Body of pancreas (tissue), 4 donors: ENCODE measurements around the gene DYSF. TPM values are rescaled to one million over a fixed set of nuclear protein-coding genes. Genes with fewer than 3 reads are reported as not detected.

Experiments
- ATAC-seq: fragments of 150-250 bp; one replicate; pipeline ENCODE4 v1.9.1; 2016
- DNase-seq, 4 donors: peaks; one replicate each; pipeline ENCODE4 v3.0.0-alpha.2; 2019
- H3K27ac ChIP-seq, 4 donors: fragments of 200-600 bp; sonication (generic); 1 replicate in 3 of 4; 2 replicates in 1 of 4; pipeline versions ENCODE4 v1.5.1 to v1.6.1; 2016 to 2019; ENCODE audit warnings: mild to moderate bottlenecking in 1 of 4, mixed read lengths in 1 of 4, moderate library complexity in 1 of 4
- H3K27me3 ChIP-seq, 2 donors: fragments of 200-600 bp; sonication (generic); one replicate each; pipeline ENCODE4 v1.6.0; 2016; ENCODE audit warnings: mild to moderate bottlenecking in 1 of 2
- H3K36me3 ChIP-seq, 2 donors: fragments of 200-600 bp; sonication (generic); replicated peaks in 1 of 2; 2 replicates each; pipeline ENCODE4 v1.5.1; 2016; ENCODE audit warnings: low read depth in 2 of 2; ENCODE audit not compliant: insufficient read depth in 1 of 2
- H3K4me1 ChIP-seq: fragments of 200-600 bp; sonication (generic); one replicate; pipeline ENCODE4 v1.6.0; 2016
- H3K4me3 ChIP-seq, 2 donors: fragments of 200-600 bp; sonication (generic); 1 replicate in 1 of 2; 2 replicates in 1 of 2; pipeline ENCODE4 v1.5.1; 2016 to 2019
- H3K9me3 ChIP-seq, 3 donors: fragments of 200-600 bp; sonication (generic); 1 replicate in 2 of 3; 2 replicates in 1 of 3; pipeline ENCODE4 v1.5.1; 2016
- CTCF ChIP-seq, 7 experiments: fragments of 450-650 bp in 4 of 7; fragments of 200-600 bp in 3 of 7; sonication (generic) in 3 of 7; IDR thresholded peaks; one replicate each; pipeline ENCODE4 v1.5.1; 2016 to 2019; ENCODE audit warnings: antibody characterized with exemption in 7 of 7
- POLR2A ChIP-seq, 3 donors: fragments of 450-650 bp; IDR thresholded peaks; one replicate each; pipeline ENCODE4 v1.6.1; 2016; ENCODE audit warnings: antibody characterized with exemption in 3 of 3, mild to moderate bottlenecking in 2 of 3
- WGBS, 2 donors: methylation state at CpG; one replicate each; pipeline ENCODE4 v1.1.5; 2017; 5-methylcytosine and 5-hydroxymethylcytosine counted together
- intact Hi-C: fragments of 100-400 bp; cut with DNase I; formaldehyde crosslinking; loops from one replicate; pipeline ENCODE4 v1.15.1; 2023
- total RNA-seq, 2 donors: library from RNA; depleted of rRNA; stranded (reverse); fragments of >200 nt; gene quantifications; one replicate each; pipeline ENCODE4 v1.1.0, GENCODE V29; 2016

The DYSF gene
- total RNA-seq, 2 donors from 2014 or later: 3.1 to 10.9 TPM

- H3K36me3 ChIP-seq: no peaks in the 10 kb centered on the region
- no peaks in the 10 kb centered on the region for H3K4me1 ChIP-seq
- no peak overlapping the region for H3K27ac ChIP-seq
- H3K9me3 ChIP-seq: no peaks in the 10 kb centered on the region
- TF ChIP-seq POLR2A (IDR thresholded peaks at IDR 0.05) (no peak), CTCF (IDR thresholded peaks at IDR 0.05) (no peak)
- ATAC-seq (no peak), DNase-seq (no peak)
- no peaks in the 10 kb centered on the region for H3K27me3 ChIP-seq
- intact Hi-C loops: no loop called here
- WGBS, 2 donors: 96 to 100% methylated on average over 1 of the region's 1 CpG
- no peak overlapping the region for H3K4me3 ChIP-seq
Observed at GRCh38 chr2:71683666-71684065, 230.3 kb downstream of the DYSF start.

- DNase-seq: peak in 1 of 4 donors; percentile 2
- no peaks in the 10 kb centered on the region for H3K36me3 ChIP-seq
Observed at GRCh38 chr2:71684226-71685072, 231.1 kb downstream of the DYSF start.

DNA sequence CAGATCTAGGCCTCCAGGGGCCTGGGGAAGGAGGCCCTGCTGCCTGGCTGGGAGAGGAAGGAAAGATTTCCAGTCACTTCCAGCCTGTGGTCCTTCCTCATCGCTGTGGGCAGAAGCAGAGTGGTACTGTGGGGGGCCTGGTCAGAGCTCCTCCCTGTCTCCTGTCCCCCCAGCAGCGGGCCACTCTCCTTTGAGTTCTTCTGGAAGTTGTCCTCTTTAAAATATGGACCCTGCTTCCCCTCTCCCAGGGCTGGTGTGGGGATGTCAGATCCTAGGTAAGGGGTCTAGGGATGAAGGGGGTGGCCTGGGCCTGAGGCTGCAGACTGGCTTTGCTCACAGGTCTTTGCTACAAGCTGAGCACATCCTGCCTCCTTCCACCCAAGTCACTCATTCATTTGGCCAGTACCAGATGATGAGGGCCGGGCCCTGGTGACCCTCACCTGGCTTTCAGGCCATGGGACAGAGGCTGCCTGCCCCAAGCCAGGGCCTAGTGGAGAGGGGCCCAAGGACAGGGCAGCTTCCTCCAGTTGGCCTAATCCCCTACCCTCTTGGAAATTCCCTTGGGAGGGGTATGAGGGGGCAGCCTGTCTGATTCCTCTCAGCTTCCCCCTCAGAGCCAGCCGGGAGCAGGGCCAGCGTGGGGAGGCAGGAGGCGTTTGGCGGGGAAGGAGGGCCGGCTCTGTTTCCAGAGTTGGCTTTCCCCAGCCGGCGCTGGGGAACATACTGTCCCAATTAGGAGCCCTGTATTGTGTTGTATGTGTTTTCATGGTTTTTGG, 231.9 kb downstream of the DYSF start:
- H3K27me3 ChIP-seq: no peaks in the 10 kb centered on the region
- H3K36me3 ChIP-seq: no peaks in the 10 kb centered on the region
- H3K4me3 ChIP-seq: no peak overlapping the region
- no peaks in the 10 kb centered on the region for H3K9me3 ChIP-seq
- intact Hi-C loops: no loop called here
- TF ChIP-seq CTCF (IDR thresholded peaks at IDR 0.05): no peak
- TF ChIP-seq POLR2A (IDR thresholded peaks at IDR 0.05): no peak
- ATAC-seq (no peak), DNase-seq (peak in 1 of 4 donors; percentile 3)
- H3K27ac ChIP-seq: no peak overlapping the region
- WGBS, 2 donors: 87 to 91% methylated on average over 9 to 10 of the region's 10 CpGs
- no peaks in the 10 kb centered on the region for H3K4me1 ChIP-seq

More at GRCh38 chr2:71684226-71685072, 231.1 kb downstream of the DYSF start:
- Histone ChIP-seq H3K27ac (no peak overlapping the region), H3K9me3 (no peaks in the 10 kb centered on the region), H3K4me1 (no peaks in the 10 kb centered on the region), H3K27me3 (no peaks in the 10 kb centered on the region), H3K4me3 (no peak overlapping the region)
- 76 to 85% methylated on average over 6 to 13 of the region's 13 CpGs for WGBS, 2 donors
- intact Hi-C loops: no loop called here
- no peak for TF ChIP-seq CTCF (IDR thresholded peaks at IDR 0.05)
- TF ChIP-seq POLR2A (IDR thresholded peaks at IDR 0.05): no peak
- no peak for ATAC-seq

DNA sequence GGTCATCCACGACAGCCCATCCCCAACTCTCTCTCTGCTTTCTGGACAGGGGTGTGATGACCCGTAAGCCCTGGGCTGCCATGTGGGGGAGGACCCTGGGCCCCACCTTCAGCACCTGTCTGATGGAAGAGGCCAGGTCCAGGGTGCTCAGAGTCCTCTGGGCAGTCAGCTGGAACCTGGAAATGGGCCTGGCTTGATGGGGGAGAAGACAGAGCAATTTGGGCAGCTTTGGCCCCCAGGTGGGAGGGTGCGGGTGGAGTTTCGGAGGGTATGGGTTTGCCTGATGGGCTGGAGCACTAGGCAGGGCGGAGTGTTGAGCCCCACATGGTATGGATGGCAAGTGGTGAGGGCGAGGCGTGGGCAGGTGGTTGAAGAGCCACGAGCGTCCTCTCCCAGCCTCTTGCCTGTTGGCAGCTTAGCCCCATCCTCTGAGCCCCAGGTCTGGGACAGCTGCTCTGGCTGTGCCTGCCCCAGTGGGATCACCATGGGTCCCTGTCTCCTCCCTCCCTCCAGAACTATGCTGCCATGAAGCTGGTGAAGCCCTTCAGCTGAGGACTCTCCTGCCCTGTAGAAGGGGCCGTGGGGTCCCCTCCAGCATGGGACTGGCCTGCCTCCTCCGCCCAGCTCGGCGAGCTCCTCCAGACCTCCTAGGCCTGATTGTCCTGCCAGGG, 232.7 kb downstream of the DYSF start:
- WGBS, 2 donors: 91% methylated on average over 9 to 13 of the region's 13 CpGs
- H3K36me3 ChIP-seq: no peaks in the 10 kb centered on the region
- H3K4me1 ChIP-seq: no peaks in the 10 kb centered on the region
- intact Hi-C loops: no loop called here
- H3K4me3 ChIP-seq: no peak overlapping the region
- H3K9me3 ChIP-seq: no peaks in the 10 kb centered on the region
- no peaks in the 10 kb centered on the region for H3K27me3 ChIP-seq
- ATAC-seq (no peak), DNase-seq (peak in 1 of 4 donors; percentile 3)
- no peak overlapping the region for H3K27ac ChIP-seq
- TF ChIP-seq POLR2A (IDR thresholded peaks at IDR 0.05) (no peak), CTCF (IDR thresholded peaks at IDR 0.05) (no peak)
